T-cell (primary cell): Measurements from ENCODE around the gene GPR183. TPM values are rescaled to one million over a fixed set of nuclear protein-coding genes. Genes with fewer than 3 reads are reported as not detected.

Experiments
- ATAC-seq, 4 experiments: fragments of 200-7000 bp in 3 of 4; fragments of 150-1000 bp in 1 of 4; cut with Tn5 transposase; replicated peaks in 1 of 4; 1 replicate in 3 of 4; 2 replicates in 1 of 4; pipeline ENCODE4 v1.10.0; 2021; ENCODE audit warnings: moderate library complexity in 3 of 4, mild to moderate bottlenecking in 2 of 4, moderate number of reproducible peaks in 1 of 4
- CTCF ChIA-PET, 2 donors: fragments of 300-600 bp; sonication (Branson Sonifier 250); formaldehyde crosslinking; loops; one replicate each; lab custom pipeline; 2022; ENCODE audit warnings: antibody characterized with exemption in 2 of 2; lab: Charles Lee
- POLR2A ChIA-PET, 2 donors: fragments of 300-600 bp; sonication (Branson Sonifier 250); formaldehyde crosslinking; loops; one replicate each; lab custom pipeline; 2022; ENCODE audit warnings: antibody characterized with exemption in 2 of 2; lab: Charles Lee
- DNase-seq, 35 experiments: peaks; one replicate each; pipeline versions ENCODE4 v3.0.0 to v3.0.0-alpha.2; 2013 to 2023
- H3K27ac ChIP-seq: one replicate; pipeline ENCODE4 v1.5.1; 2013; ENCODE audit warnings: low read length
- H3K27me3 ChIP-seq, 2 experiments: replicated peaks in 1 of 2; 1 replicate in 1 of 2; 2 replicates in 1 of 2; pipeline versions ENCODE4 v1.6.1 to v1.7.0; 2013; ENCODE audit warnings: low read length in 1 of 2, mixed read lengths in 1 of 2; ENCODE audit not compliant: control insufficient read depth in 2 of 2, insufficient read depth in 2 of 2; ENCODE audit errors: extremely low read depth in 1 of 2
- H3K36me3 ChIP-seq, 2 donors: 1 replicate in 1 of 2; 2 replicates in 1 of 2; pipeline versions ENCODE4 v1.6.1 to v1.7.0; 2013; ENCODE audit warnings: low read length in 1 of 2; ENCODE audit not compliant: control insufficient read depth in 2 of 2, insufficient read depth in 1 of 2; ENCODE audit errors: extremely low read depth in 1 of 2
- H3K4me1 ChIP-seq, 2 experiments: 1 replicate in 1 of 2; 2 replicates in 1 of 2; pipeline versions ENCODE4 v1.6.1 to v1.7.0; 2013; ENCODE audit warnings: low read length in 2 of 2, mixed read lengths in 1 of 2; ENCODE audit not compliant: insufficient read depth in 2 of 2, control insufficient read depth in 1 of 2; ENCODE audit errors: extremely low read depth in 1 of 2
- H3K4me3 ChIP-seq, 2 donors: 1 replicate in 1 of 2; 2 replicates in 1 of 2; pipeline versions ENCODE4 v1.5.1 to v1.7.0; 2013; ENCODE audit warnings: mild to moderate bottlenecking in 2 of 2, low read length in 1 of 2, moderate library complexity in 1 of 2; ENCODE audit not compliant: control insufficient read depth in 1 of 2; ENCODE audit errors: extremely low read depth in 1 of 2
- H3K9me3 ChIP-seq: 2 replicates; pipeline ENCODE4 v1.7.0; 2013
- H3K27ac Mint-ChIP-seq, 2 donors: one replicate each; pipeline ENCODE4 v1.8.0; 2020 to 2021; ENCODE audit warnings: mild to moderate bottlenecking in 2 of 2, mixed read lengths in 2 of 2
- H3K27me3 Mint-ChIP-seq, 2 donors: one replicate each; pipeline ENCODE4 v1.8.0; 2021 to 2022; ENCODE audit warnings: mixed read lengths in 2 of 2
- H3K36me3 Mint-ChIP-seq: one replicate; pipeline ENCODE4 v1.8.0; 2021; ENCODE audit warnings: mixed read lengths
- H3K4me1 Mint-ChIP-seq, 3 donors: one replicate each; pipeline ENCODE4 v1.8.0; 2020 to 2022; ENCODE audit warnings: mixed read lengths in 3 of 3, mild to moderate bottlenecking in 1 of 3
- H3K4me3 Mint-ChIP-seq, 3 donors: one replicate each; pipeline ENCODE4 v1.8.0; 2020 to 2022; ENCODE audit warnings: mild to moderate bottlenecking in 3 of 3, mixed read lengths in 3 of 3, moderate library complexity in 3 of 3
- H3K9me3 Mint-ChIP-seq, 3 donors: one replicate each; pipeline ENCODE4 v1.8.0; 2020 to 2022; ENCODE audit warnings: mixed read lengths in 3 of 3
- WGBS: methylation state at CpG from one replicate; pipeline ENCODE4 v1.1.5; 2013; ENCODE audit warnings: missing lambda C conversion rate; ENCODE audit not compliant: insufficient coverage; 5-methylcytosine and 5-hydroxymethylcytosine counted together
- total RNA-seq, 35 experiments: library from RNA in 6 of 35; stranded (reverse) in 6 of 35; fragments of 120-200 nt in 1 of 35; gene quantifications; one replicate each; pipeline versions ENCODE4 v1.2.1 to v1.2.4 and lab custom pipeline; 2013 to 2026

Gene GPR183
- total RNA-seq, 5 donors from 2014 or later (not counting 1 experiment from before 2014, with no cell fraction given), result 69.9 to 152 (median 100) TPM

DNA sequence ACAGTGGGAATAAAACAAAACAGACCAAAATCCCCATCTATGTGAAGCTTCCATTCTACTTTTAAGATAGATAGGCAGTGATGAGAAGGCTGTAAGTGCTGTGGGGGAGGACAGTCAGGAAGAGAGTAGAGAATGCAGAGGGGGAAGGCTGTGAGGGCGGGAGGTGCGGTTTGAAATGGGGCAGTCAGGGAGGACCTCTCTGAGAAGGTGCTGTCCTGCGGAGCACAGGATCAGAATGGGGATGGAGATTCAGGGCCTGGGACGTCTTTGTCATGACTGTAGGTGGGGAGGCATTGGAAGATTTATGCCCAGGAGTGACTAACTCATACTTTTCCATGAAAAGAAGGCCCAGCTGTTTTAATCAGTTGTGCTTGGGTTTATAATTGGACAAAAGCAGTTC, 3.9 kb upstream of the GPR183 start:
- H3K4me3 ChIP-seq, result no peak overlapping the region
- DNase-seq (no peak), ATAC-seq (no peak)
- H3K4me1 ChIP-seq, result peaks cover 58 to 68% of the 10 kb centered on the region in 2 experiments
- Mint-ChIP-seq H3K4me1 (peaks cover 88 to 95% (median 89%) of the 10 kb centered on the region in 3 donors), H3K27ac (peak overlapping the region; percentile 95 to 96), H3K9me3 (no peaks in the 10 kb centered on the region), H3K27me3 (no peaks in the 10 kb centered on the region), H3K4me3 (peak overlapping the region; percentile 48 to 59 (median 56)), H3K36me3 (peaks cover 17% of the 10 kb centered on the region)
- CTCF ChIA-PET, result no interaction called here
- H3K27ac ChIP-seq, result peak overlapping the region; percentile 38
- H3K36me3 ChIP-seq, result peaks cover 0 to 11% of the 10 kb centered on the region in 2 donors
- WGBS, result 41% methylated on average over 4 of the region's 4 CpGs
- H3K9me3 ChIP-seq, result no peaks in the 10 kb centered on the region
- POLR2A ChIA-PET, result interaction anchor here (0.6 to 1.1 kb wide), 3 partner anchors 11 to 197 kb away, joined by 3 to 6 read pairs (median 4); no protein-coding TSS in a partner anchor
- no peaks in the 10 kb centered on the region for H3K27me3 ChIP-seq

DNA sequence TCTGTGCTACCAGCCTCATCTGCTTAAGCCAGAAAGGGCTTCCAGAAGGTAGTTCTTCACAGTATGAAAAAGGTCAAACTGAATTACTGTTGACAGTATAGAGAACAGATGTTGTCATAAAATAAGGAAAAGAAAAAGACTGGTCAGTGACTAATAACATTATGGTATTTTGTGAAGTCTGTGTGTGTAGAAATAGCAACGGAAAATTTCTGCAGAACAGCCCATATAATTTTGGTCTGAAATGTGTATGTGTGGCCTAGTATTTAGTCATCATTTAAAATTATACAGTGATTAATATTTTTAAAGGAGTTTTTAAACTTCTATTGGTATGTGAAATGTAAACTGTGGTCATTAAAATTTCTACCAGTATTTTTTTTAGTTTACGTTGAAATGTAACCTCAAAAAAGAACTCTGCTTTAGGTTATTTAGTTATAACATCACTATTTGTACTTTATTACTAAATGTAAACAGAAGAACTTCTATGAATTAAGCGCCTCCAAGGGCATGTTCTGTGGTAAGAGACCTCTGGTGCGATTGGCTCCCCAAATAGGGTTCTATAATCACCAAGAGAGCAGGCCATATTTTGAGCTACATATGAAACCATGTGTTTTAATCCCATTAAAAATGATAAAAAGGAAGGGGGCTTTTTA, 3.3 kb upstream of the GPR183 start:
- H3K27ac Mint-ChIP-seq, result peak overlapping the region; percentile 96
- POLR2A ChIA-PET, result interaction anchor here (0.6 to 0.7 kb wide), 2 partner anchors 44 to 198 kb away, joined by 3 to 6 read pairs; no protein-coding TSS in a partner anchor
- peaks cover 0 to 12% of the 10 kb centered on the region in 2 donors for H3K36me3 ChIP-seq
- no peak for ATAC-seq
- H3K4me3 Mint-ChIP-seq, result peak overlapping the region in 2 of 3 donors; percentile 56 to 65
- H3K27ac ChIP-seq, result peak overlapping the region; percentile 59
- peaks cover 85 to 97% (median 87%) of the 10 kb centered on the region in 3 donors for H3K4me1 Mint-ChIP-seq
- no peaks in the 10 kb centered on the region for H3K9me3 Mint-ChIP-seq
- H3K4me1 ChIP-seq, result peaks cover 53 to 62% of the 10 kb centered on the region in 2 experiments
- CTCF ChIA-PET, result no interaction called here
- peaks cover 21% of the 10 kb centered on the region for H3K36me3 Mint-ChIP-seq
- DNase-seq, result no peak
- no CpG with 5 or more reads among the region's 4 CpGs for WGBS
- no peaks in the 10 kb centered on the region for H3K9me3 ChIP-seq
- H3K4me3 ChIP-seq, result no peak overlapping the region
- no peaks in the 10 kb centered on the region for H3K27me3 ChIP-seq
- no peaks in the 10 kb centered on the region for H3K27me3 Mint-ChIP-seq

DNA sequence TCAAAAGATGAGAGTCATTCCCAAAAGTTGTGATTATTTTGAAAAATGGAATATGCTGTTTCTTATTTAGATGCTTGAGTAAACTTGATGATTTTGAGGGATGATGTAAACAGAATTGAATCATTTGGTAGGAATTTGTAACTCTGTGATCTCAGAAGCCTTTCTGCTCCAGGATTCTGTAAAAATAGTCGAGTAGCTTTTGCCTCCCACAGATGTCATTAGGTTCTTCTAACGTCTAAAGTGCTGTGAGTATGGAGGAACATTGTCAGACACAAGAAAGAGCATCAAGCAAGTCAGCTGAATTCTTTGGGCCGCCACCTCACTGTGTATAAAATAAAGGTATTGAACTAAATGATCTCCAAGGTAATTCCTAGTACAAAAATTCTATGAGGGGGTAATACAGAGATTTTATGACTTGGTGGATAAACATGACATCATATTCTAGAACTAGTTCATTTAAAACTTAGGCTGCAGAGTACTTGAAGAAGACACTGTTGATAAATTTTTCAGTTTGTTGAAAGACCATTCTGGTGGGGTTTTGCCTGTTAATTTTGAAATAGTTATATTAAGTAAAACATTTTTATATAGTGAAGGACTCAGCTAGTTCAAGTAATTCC, 1.4 kb upstream of the GPR183 start:
- peaks cover 33% of the 10 kb centered on the region for H3K36me3 Mint-ChIP-seq
- Histone ChIP-seq H3K27me3 (no peaks in the 10 kb centered on the region), H3K27ac (peak overlapping the region; percentile 80), H3K36me3 (peaks cover 0 to 18% of the 10 kb centered on the region in 2 donors), H3K4me1 (peaks cover 45 to 57% of the 10 kb centered on the region in 2 experiments), H3K9me3 (no peaks in the 10 kb centered on the region), H3K4me3 (no peak overlapping the region)
- H3K9me3 Mint-ChIP-seq, result no peaks in the 10 kb centered on the region
- H3K27me3 Mint-ChIP-seq, result no peaks in the 10 kb centered on the region
- H3K4me3 Mint-ChIP-seq, result peak overlapping the region; percentile 94 to 99 (median 96)
- peak overlapping the region; percentile 96 for H3K27ac Mint-ChIP-seq
- ChIA-PET POLR2A (interaction anchor here (0.6 to 1.6 kb wide), 6 partner anchors 11 to 64 kb away, joined by 3 to 5 read pairs (median 4); no protein-coding TSS in a partner anchor), CTCF (interaction anchor here in 1 of 2 donors (0.8 to 2.9 kb wide), 5 partner anchors 11 to 79 kb away, joined by 3 to 10 read pairs (median 4); no protein-coding TSS in a partner anchor)
- ATAC-seq (no peak), DNase-seq (no peak)
- no CpG with 5 or more reads among the region's 3 CpGs for WGBS
- peaks cover 77 to 95% (median 82%) of the 10 kb centered on the region in 3 donors for H3K4me1 Mint-ChIP-seq

- H3K4me1 ChIP-seq, result peaks cover 46 to 53% of the 10 kb centered on the region in 2 experiments
- Mint-ChIP-seq H3K27me3 (no peaks in the 10 kb centered on the region), H3K4me1 (peaks cover 78 to 95% (median 83%) of the 10 kb centered on the region in 3 donors), H3K36me3 (peaks cover 41% of the 10 kb centered on the region), H3K27ac (peak overlapping the region; percentile 96), H3K4me3 (peak overlapping the region; percentile 94 to 99 (median 96)), H3K9me3 (no peaks in the 10 kb centered on the region)
- peak overlapping the region; percentile 80 for H3K27ac ChIP-seq
- 8% methylated on average over 2 of the region's 6 CpGs for WGBS
- POLR2A ChIA-PET, result interaction anchor here (0.9 to 4.7 kb wide), 10 partner anchors 11 to 127 kb away, joined by 3 to 40 read pairs (median 5); partner anchors contain the start of gene UBAC2 (in 1 of the 2)
- peak; percentile 22 to 40 (median 29) for ATAC-seq
- peaks cover 0 to 22% of the 10 kb centered on the region in 2 donors for H3K36me3 ChIP-seq
- no peaks in the 10 kb centered on the region for H3K27me3 ChIP-seq
- H3K4me3 ChIP-seq, result peak overlapping the region in 1 of 2 donors; percentile 9
- peak in 5 of 35 experiments; percentile 14 to 54 (median 45) for DNase-seq
- CTCF ChIA-PET, result interaction anchor here in 1 of 2 donors (0.8 to 4.2 kb wide), 8 partner anchors 10 to 129 kb away, joined by 3 to 32 read pairs (median 5); no protein-coding TSS in a partner anchor
- H3K9me3 ChIP-seq, result no peaks in the 10 kb centered on the region
Observed at GRCh38 chr13:99307648-99308339, 595 bp upstream of the GPR183 start.

- POLR2A ChIA-PET, result interaction anchor here (0.5 to 4.7 kb wide), 21 partner anchors 8 to 129 kb away, joined by 3 to 40 read pairs (median 7); no protein-coding TSS in a partner anchor
- Mint-ChIP-seq H3K27ac (peak overlapping the region; percentile 96), H3K9me3 (no peaks in the 10 kb centered on the region), H3K27me3 (no peaks in the 10 kb centered on the region), H3K4me3 (peak overlapping the region; percentile 94 to 99 (median 96)), H3K36me3 (peaks cover 42% of the 10 kb centered on the region), H3K4me1 (peaks cover 72 to 89% (median 79%) of the 10 kb centered on the region in 3 donors)
- Histone ChIP-seq H3K4me3 (peak overlapping the region; percentile 62 to 68), H3K9me3 (no peaks in the 10 kb centered on the region), H3K27me3 (no peaks in the 10 kb centered on the region), H3K4me1 (peaks cover 48 to 49% of the 10 kb centered on the region in 2 experiments), H3K36me3 (peaks cover 0 to 30% of the 10 kb centered on the region in 2 donors), H3K27ac (peak overlapping the region; percentile 80)
- WGBS, result 40% methylated on average over 1 of the region's 8 CpGs
- CTCF ChIA-PET, result interaction anchor here (0.6 to 4.2 kb wide), 15 partner anchors 9 to 130 kb away, joined by 3 to 32 read pairs (median 4); no protein-coding TSS in a partner anchor
- no peak for ATAC-seq
- DNase-seq, result no peak
Observed at GRCh38 chr13:99305566-99305965, 1.6 kb downstream of the GPR183 start.
